ENCODE results near the gene COL2A1. TPM values are rescaled to one million over a fixed set of nuclear protein-coding genes. Genes with fewer than 3 reads are reported as not detected.

The COL2A1 gene
- total RNA-seq, 1 donor from 2014 or later = 0.32 TPM

Other genes with a start within 250 kb of the COL2A1 start
- 0.20 TPM in 2 replicates for gene RAPGEF3, start 245.6 kb downstream of the COL2A1 start, total RNA-seq
- gene SLC48A1, start 231.2 kb downstream of the COL2A1 start, total RNA-seq = 5.8 and 6.5 TPM in 2 replicates
- gene HDAC7, start 184.6 kb downstream of the COL2A1 start, total RNA-seq = 150 TPM in 2 replicates
- 38.8 and 41.6 TPM in 2 replicates for gene VDR, start 99.5 kb downstream of the COL2A1 start, total RNA-seq
- gene TMEM106C, start 40.9 kb downstream of the COL2A1 start, total RNA-seq = 161 and 164 TPM in 2 replicates
- gene SENP1, start 101.6 kb upstream of the COL2A1 start, total RNA-seq = 42.0 and 43.0 TPM in 2 replicates
- gene PFKM, start 114.9 kb upstream of the COL2A1 start, total RNA-seq = 18.1 and 21.2 TPM in 2 replicates
- gene ASB8, start 153.0 kb upstream of the COL2A1 start, total RNA-seq = 37.7 and 39.1 TPM in 2 replicates
- gene CCDC184, start 179.2 kb upstream of the COL2A1 start, total RNA-seq = not detected in 2 replicates
- gene OR10AD1, start 198.8 kb upstream of the COL2A1 start, total RNA-seq = not detected in 2 replicates

Measured in T-helper 2 cell treated with Interferon-gamma antibody and Interleukin-4, amounts not matched to agents 100 ng/mL and 5 ng/mL, for 36 hours (primary cell).